Mesenteric fat pad (tissue), 1 donor: Measurements from ENCODE around the gene C12orf42. TPM values are rescaled to one million over a fixed set of nuclear protein-coding genes. Genes with fewer than 3 reads are reported as not detected.

Experiments
- DNase-seq: peaks from one replicate; pipeline ENCODE4 v3.0.0-alpha.2; 2020; ENCODE audit warnings: low spot score
- long read RNA-seq: library from polyadenylated mRNA; unstranded; transcript quantifications from one replicate; pipeline ENCODE4 v2.0.0, GENCODE V29; 2020
- total RNA-seq: library from RNA; stranded (reverse); fragmentation: NEBNext Ultra II Directional; extraction: Animal tissue kit (Norgen Biotek cat#: 25700); gene quantifications from one replicate; pipeline ENCODE4 v1.2.1, GENCODE V29; 2021
- donor health status: DM: yes; HTN: yes; CAD: no.

The C12orf42 gene
- total RNA-seq: not detected
- long read RNA-seq: 0 reads

GRCh38 chr12:103495469-103496456 is at the start of gene C12orf42:
C12orf42 (minus strand) TSS chr12:103495968; CDS start chr12:103478426, 17,542 bp downstream.
- DNase-seq: no peak

GRCh38 chr12:103542078-103542477 is 46.3 kb upstream of the C12orf42 start:
- DNase-seq: no peak

- no peak for DNase-seq
Observed at GRCh38 chr12:103540319-103540718, 44.6 kb upstream of the C12orf42 start.

GRCh38 chr12:103538397-103538796 is 42.6 kb upstream of the C12orf42 start:
- DNase-seq: no peak

- no peak for DNase-seq
Observed at GRCh38 chr12:103530307-103531066, 34.7 kb upstream of the C12orf42 start.

GRCh38 chr12:103529306-103529705 is 33.5 kb upstream of the C12orf42 start:
- DNase-seq: no peak

GRCh38 chr12:103524238-103524875 is 28.6 kb upstream of the C12orf42 start:
- DNase-seq: no peak

- DNase-seq: no peak
Observed at GRCh38 chr12:103523771-103524170, 28.0 kb upstream of the C12orf42 start.

GRCh38 chr12:103520686-103521215 is 25.0 kb upstream of the C12orf42 start:
- no peak for DNase-seq

GRCh38 chr12:103519632-103520031 is 23.9 kb upstream of the C12orf42 start:
- DNase-seq: no peak

GRCh38 chr12:103518899-103519298 is 23.1 kb upstream of the C12orf42 start:
- DNase-seq: no peak

- no peak for DNase-seq
Observed at GRCh38 chr12:103517161-103517560, 21.4 kb upstream of the C12orf42 start.

GRCh38 chr12:103515341-103515740 is 19.6 kb upstream of the C12orf42 start:
- no peak for DNase-seq

- no peak for DNase-seq
Observed at GRCh38 chr12:103513875-103514274, 18.1 kb upstream of the C12orf42 start.

- no peak for DNase-seq
Observed at GRCh38 chr12:103505371-103506236, 9.8 kb upstream of the C12orf42 start.

GRCh38 chr12:103504606-103505005 is 8.8 kb upstream of the C12orf42 start:
- DNase-seq: no peak

- no peak for DNase-seq
Observed at GRCh38 chr12:103503546-103504480, 8.0 kb upstream of the C12orf42 start.

- DNase-seq: no peak
Observed at GRCh38 chr12:103501447-103501846, 5.7 kb upstream of the C12orf42 start.

GRCh38 chr12:103499571-103499970 is 3.8 kb upstream of the C12orf42 start:
- no peak for DNase-seq
